H9 (cell line): ENCODE results near the gene TMEM106C. TPM values are rescaled to one million over a fixed set of nuclear protein-coding genes. Genes with fewer than 3 reads are reported as not detected.

Experiments
- DNase-seq: peaks from one replicate; pipeline ENCODE4 v3.0.0-alpha.2; 2017
- H2AFZ ChIP-seq: one replicate; pipeline ENCODE4 v1.6.1; 2013; ENCODE audit warnings: mild to moderate bottlenecking, low read length, control low read depth, moderate library complexity
- H2AK5ac ChIP-seq: 2 replicates; pipeline ENCODE4 v1.6.1; 2013; ENCODE audit warnings: low read length, control low read depth, mixed read lengths; ENCODE audit not compliant: insufficient read length
- H2BK120ac ChIP-seq: one replicate; pipeline ENCODE4 v1.6.1; 2013; ENCODE audit warnings: low read depth, mild to moderate bottlenecking, low read length, control low read depth, inconsistent platforms; ENCODE audit not compliant: poor library complexity, severe bottlenecking
- H2BK12ac ChIP-seq: 2 replicates; pipeline ENCODE4 v1.6.1; 2013; ENCODE audit warnings: low read length, control low read depth, mixed read lengths, low read depth; ENCODE audit not compliant: insufficient read length
- H2BK15ac ChIP-seq: 2 replicates; pipeline ENCODE4 v1.6.1; 2013; ENCODE audit warnings: low read depth, low read length, control low read depth
- H2BK20ac ChIP-seq: one replicate; pipeline ENCODE4 v1.6.1; 2013; ENCODE audit warnings: low read depth, mild to moderate bottlenecking, low read length, control low read depth, inconsistent platforms; ENCODE audit not compliant: poor library complexity, severe bottlenecking
- H2BK5ac ChIP-seq: 2 replicates; pipeline ENCODE4 v1.6.1; 2013; ENCODE audit warnings: low read length, control low read depth, mixed read lengths; ENCODE audit not compliant: insufficient read length
- H3K14ac ChIP-seq: 2 replicates; pipeline ENCODE4 v1.6.1; 2013; ENCODE audit warnings: low read length, control low read depth; ENCODE audit not compliant: insufficient read depth
- H3K18ac ChIP-seq: 2 replicates; pipeline ENCODE4 v1.6.1; 2013; ENCODE audit warnings: low read depth, mild to moderate bottlenecking, mixed read lengths, low read length, control low read depth; ENCODE audit not compliant: insufficient read length
- H3K23ac ChIP-seq: 2 replicates; pipeline ENCODE4 v1.6.1; 2013; ENCODE audit warnings: low read length, control low read depth, mixed read lengths, low read depth; ENCODE audit not compliant: insufficient read length
- H3K23me2 ChIP-seq: 2 replicates; pipeline ENCODE4 v1.6.1; 2013; ENCODE audit warnings: low read depth, mild to moderate bottlenecking, mixed read lengths, low read length, control low read depth; ENCODE audit not compliant: insufficient read length, poor library complexity, severe bottlenecking
- H3K27ac ChIP-seq: 2 replicates; pipeline ENCODE4 v1.5.1; 2013; ENCODE audit warnings: low read length, control low read depth, mixed read lengths, low read depth; ENCODE audit not compliant: insufficient read length
- H3K27me3 ChIP-seq: 2 replicates; pipeline ENCODE4 v1.6.1; 2013; ENCODE audit warnings: low read length, control low read depth, inconsistent platforms; ENCODE audit not compliant: insufficient read depth
- H3K4ac ChIP-seq: 2 replicates; pipeline ENCODE4 v1.6.1; 2013; ENCODE audit warnings: low read depth, mild to moderate bottlenecking, control low read depth, inconsistent platforms, low read length, moderate library complexity
- H3K4me1 ChIP-seq: 2 replicates; pipeline ENCODE4 v1.6.1; 2013; ENCODE audit warnings: low read length, control low read depth, inconsistent platforms; ENCODE audit not compliant: insufficient read depth
- H3K4me2 ChIP-seq: 2 replicates; pipeline ENCODE4 v1.6.1; 2013; ENCODE audit warnings: low read length, control low read depth, mixed read lengths; ENCODE audit not compliant: insufficient read length, insufficient read depth
- H3K56ac ChIP-seq: 2 replicates; pipeline ENCODE4 v1.6.1; 2013; ENCODE audit warnings: low read depth, mild to moderate bottlenecking, mixed read lengths, low read length, control low read depth; ENCODE audit not compliant: insufficient read length
- H3K79me1 ChIP-seq: 2 replicates; pipeline ENCODE4 v1.6.1; 2013; ENCODE audit warnings: low read depth, mild to moderate bottlenecking, moderate library complexity, low read length, control low read depth, inconsistent platforms; ENCODE audit not compliant: insufficient read depth, poor library complexity, severe bottlenecking
- H3K79me2 ChIP-seq: 2 replicates; pipeline ENCODE4 v1.6.1; 2013; ENCODE audit warnings: low read length, control low read depth, inconsistent platforms; ENCODE audit not compliant: insufficient read depth
- H3K9ac ChIP-seq: 2 replicates; pipeline ENCODE4 v1.6.1; 2013; ENCODE audit warnings: low read length, control low read depth, mixed read lengths; ENCODE audit not compliant: insufficient read length; ENCODE audit errors: extremely low read depth
- H3K9me3 ChIP-seq: one replicate; pipeline ENCODE4 v1.6.1; 2013; ENCODE audit warnings: low read depth, low read length, inconsistent platforms; ENCODE audit not compliant: control insufficient read depth
- H3T11ph ChIP-seq: one replicate; pipeline ENCODE4 v1.6.1; 2013; ENCODE audit warnings: mild to moderate bottlenecking, low read length, control low read depth, inconsistent platforms
- H4K20me1 ChIP-seq: one replicate; pipeline ENCODE4 v1.6.1; 2013; ENCODE audit not compliant: control insufficient read depth, insufficient read length, insufficient read depth
- H4K5ac ChIP-seq: 2 replicates; pipeline ENCODE4 v1.6.1; 2013; ENCODE audit warnings: low read depth, mild to moderate bottlenecking, mixed read lengths, low read length, control low read depth; ENCODE audit not compliant: insufficient read length
- H4K8ac ChIP-seq: replicated peaks from 2 replicates; pipeline ENCODE4 v1.6.1; 2013; ENCODE audit warnings: low read length, control low read depth, mixed read lengths, low read depth; ENCODE audit not compliant: insufficient read length
- H4K91ac ChIP-seq: 2 replicates; pipeline ENCODE4 v1.6.1; 2013; ENCODE audit warnings: low read depth, mild to moderate bottlenecking, moderate library complexity, mixed read lengths, low read length, control low read depth; ENCODE audit not compliant: insufficient read length
- H3K27ac Mint-ChIP-seq, 3 experiments: 2 replicates in 2 of 3; 3 replicates in 1 of 3; pipeline ENCODE4 v1.8.0; 2020 to 2021; ENCODE audit warnings: mixed read lengths in 3 of 3, mild to moderate bottlenecking in 1 of 3, moderate library complexity in 1 of 3
- H3K27me3 Mint-ChIP-seq: 2 replicates; pipeline ENCODE4 v1.8.0; 2021; ENCODE audit warnings: low read depth, mild to moderate bottlenecking, moderate library complexity, mixed read lengths
- H3K36me3 Mint-ChIP-seq, 3 experiments: 2 replicates in 2 of 3; 3 replicates in 1 of 3; pipeline ENCODE4 v1.8.0; 2020 to 2021; ENCODE audit warnings: low read depth in 3 of 3, mixed read lengths in 3 of 3; ENCODE audit not compliant: insufficient read depth in 1 of 3
- H3K4me1 Mint-ChIP-seq, 2 experiments: 2 replicates each; pipeline ENCODE4 v1.8.0; 2020; ENCODE audit warnings: mixed read lengths in 2 of 2
- H3K4me3 Mint-ChIP-seq, 2 experiments: 2 replicates in 1 of 2; 3 replicates in 1 of 2; pipeline ENCODE4 v1.8.0; 2020 to 2021; ENCODE audit warnings: mild to moderate bottlenecking in 2 of 2, mixed read lengths in 2 of 2, moderate library complexity in 1 of 2
- H3K9me3 Mint-ChIP-seq, 2 experiments: 2 replicates in 1 of 2; 3 replicates in 1 of 2; pipeline ENCODE4 v1.8.0; 2020; ENCODE audit warnings: mild to moderate bottlenecking in 2 of 2, mixed read lengths in 2 of 2, moderate library complexity in 1 of 2
- WGBS: extraction: QIAGEN DNeasy Blood & Tissue Kit; methylation state at CpG from one replicate; pipeline ENCODE4 v1.1.7; 2013; ENCODE audit warnings: missing lambda C conversion rate, low lambda C conversion rate, mixed read lengths; ENCODE audit not compliant: insufficient read length; ENCODE audit errors: extremely low coverage; 5-methylcytosine and 5-hydroxymethylcytosine counted together
- total RNA-seq: library from RNA; stranded (reverse); gene quantifications from 2 replicates; pipeline ENCODE4 v1.2.1, GENCODE V29; 2021
- TF ChIP-seq, protein P1 (sequence below): fragments of 200-600 bp; sonication (generic); conservative IDR thresholded peaks from 3 replicates; pipeline ENCODE4 v1.8.0; 2021; ENCODE audit warnings: antibody characterized with exemption, mild to moderate bottlenecking

Gene TMEM106C
- total RNA-seq, 1 experiment from 2014 or later: 43.7 TPM

DNA sequence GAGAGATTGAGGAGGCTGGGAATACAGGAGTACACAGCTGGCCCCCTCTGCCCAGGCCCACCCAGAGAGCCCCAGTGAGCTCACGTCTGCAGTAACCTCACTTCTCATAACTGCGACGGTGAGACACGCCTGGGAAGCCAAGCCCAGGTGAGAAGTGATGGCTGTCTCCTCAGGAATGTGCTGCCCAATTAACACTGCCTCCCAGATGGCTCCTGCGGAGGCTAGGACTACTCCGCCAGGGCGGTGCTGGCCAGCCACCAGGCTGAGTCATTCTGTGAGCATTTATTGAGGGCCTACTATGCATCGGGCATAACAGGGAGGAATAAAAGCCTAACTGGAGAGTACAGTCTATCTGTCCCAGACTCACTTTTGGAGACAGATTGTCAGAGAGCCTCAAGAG is 9.3 kb upstream of the TMEM106C start:
- TF ChIP-seq, protein P1, sequence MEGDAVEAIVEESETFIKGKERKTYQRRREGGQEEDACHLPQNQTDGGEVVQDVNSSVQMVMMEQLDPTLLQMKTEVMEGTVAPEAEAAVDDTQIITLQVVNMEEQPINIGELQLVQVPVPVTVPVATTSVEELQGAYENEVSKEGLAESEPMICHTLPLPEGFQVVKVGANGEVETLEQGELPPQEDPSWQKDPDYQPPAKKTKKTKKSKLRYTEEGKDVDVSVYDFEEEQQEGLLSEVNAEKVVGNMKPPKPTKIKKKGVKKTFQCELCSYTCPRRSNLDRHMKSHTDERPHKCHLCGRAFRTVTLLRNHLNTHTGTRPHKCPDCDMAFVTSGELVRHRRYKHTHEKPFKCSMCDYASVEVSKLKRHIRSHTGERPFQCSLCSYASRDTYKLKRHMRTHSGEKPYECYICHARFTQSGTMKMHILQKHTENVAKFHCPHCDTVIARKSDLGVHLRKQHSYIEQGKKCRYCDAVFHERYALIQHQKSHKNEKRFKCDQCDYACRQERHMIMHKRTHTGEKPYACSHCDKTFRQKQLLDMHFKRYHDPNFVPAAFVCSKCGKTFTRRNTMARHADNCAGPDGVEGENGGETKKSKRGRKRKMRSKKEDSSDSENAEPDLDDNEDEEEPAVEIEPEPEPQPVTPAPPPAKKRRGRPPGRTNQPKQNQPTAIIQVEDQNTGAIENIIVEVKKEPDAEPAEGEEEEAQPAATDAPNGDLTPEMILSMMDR: no peak
- no peak overlapping the region for H4K91ac ChIP-seq
- no peak overlapping the region for H2BK20ac ChIP-seq
- no peaks in the 10 kb centered on the region for H3K27me3 ChIP-seq
- Mint-ChIP-seq H3K4me3 (no peak overlapping the region), H3K4me1 (peaks cover 7 to 12% of the 10 kb centered on the region in 2 experiments; a peak in 3 of 4 replicates), H3K9me3 (peaks cover 24 to 27% of the 10 kb centered on the region in 2 experiments), H3K36me3 (peaks cover 6 to 25% (median 10%) of the 10 kb centered on the region in 3 experiments), H3K27ac (no peak overlapping the region), H3K27me3 (peaks cover 28% of the 10 kb centered on the region)
- no peaks in the 10 kb centered on the region for H3K79me2 ChIP-seq
- H4K5ac ChIP-seq: no peak overlapping the region
- H3T11ph ChIP-seq: no peak overlapping the region
- H2AK5ac ChIP-seq: no peak overlapping the region
- DNase-seq: no peak
- no peak overlapping the region for H3K27ac ChIP-seq
- H3K4me2 ChIP-seq: no peak overlapping the region
- no peak overlapping the region for H4K8ac ChIP-seq
- H3K9ac ChIP-seq: no peak overlapping the region
- H3K18ac ChIP-seq: no peak overlapping the region
- no peak overlapping the region for H3K4ac ChIP-seq
- no peaks in the 10 kb centered on the region for H3K23me2 ChIP-seq
- no peaks in the 10 kb centered on the region for H4K20me1 ChIP-seq
- no CpG with 5 or more reads among the region's 8 CpGs for WGBS
- no peak overlapping the region for H3K23ac ChIP-seq
- H2AFZ ChIP-seq: no peak overlapping the region
- H2BK120ac ChIP-seq: no peak overlapping the region
- H3K56ac ChIP-seq: no peak overlapping the region
- H2BK5ac ChIP-seq: no peak overlapping the region
- H2BK12ac ChIP-seq: no peak overlapping the region
- no peak overlapping the region for H2BK15ac ChIP-seq
- H3K14ac ChIP-seq: no peak overlapping the region
- H3K9me3 ChIP-seq: peaks cover 11% of the 10 kb centered on the region
- no peaks in the 10 kb centered on the region for H3K4me1 ChIP-seq
- H3K79me1 ChIP-seq: no peaks in the 10 kb centered on the region
